Lung (tissue), 12 donors: ENCODE measurements around the gene PDE1C. TPM values are rescaled to one million over a fixed set of nuclear protein-coding genes. Genes with fewer than 3 reads are reported as not detected.
"Not testable (repeated sequence)": the region's sequence is repeated elsewhere in the genome, so short reads cannot be mapped to it uniquely, and the experiment has no call there.

Experiments
- ATAC-seq: fragments of 200-7000 bp; cut with Tn5 transposase; one replicate; pipeline ENCODE4 v1.9.1; 2020; ENCODE audit warnings: moderate number of reproducible peaks; ENCODE audit not compliant: insufficient read depth, low FRiP score
- DNase-seq, 3 donors: peaks; one replicate each; pipeline ENCODE4 v3.0.0-alpha.2; 2013 to 2017
- H3K27ac ChIP-seq, 2 donors: one replicate each; pipeline ENCODE4 v1.5.1; 2013; ENCODE audit warnings: mild to moderate bottlenecking in 2 of 2, moderate library complexity in 2 of 2, control low read depth in 1 of 2, inconsistent platforms in 1 of 2, low read depth in 1 of 2, low read length in 1 of 2
- H3K27me3 ChIP-seq, 3 donors: one replicate each; pipeline ENCODE4 v1.5.1; 2013; ENCODE audit warnings: low read length in 2 of 3; ENCODE audit not compliant: control insufficient read depth in 3 of 3, insufficient read depth in 3 of 3
- H3K36me3 ChIP-seq, 4 donors: one replicate each; pipeline ENCODE4 v1.5.1; 2013; ENCODE audit warnings: low read length in 4 of 4, mild to moderate bottlenecking in 1 of 4, moderate library complexity in 1 of 4; ENCODE audit not compliant: control insufficient read depth in 4 of 4, insufficient read depth in 4 of 4
- H3K4me1 ChIP-seq, 5 donors: one replicate each; pipeline ENCODE4 v1.5.1; 2013; ENCODE audit warnings: low read length in 5 of 5, mild to moderate bottlenecking in 2 of 5, moderate library complexity in 1 of 5; ENCODE audit not compliant: control insufficient read depth in 5 of 5, insufficient read depth in 5 of 5
- H3K4me3 ChIP-seq: one replicate; pipeline ENCODE4 v1.5.1; 2013; ENCODE audit warnings: mild to moderate bottlenecking, control low read depth, moderate library complexity
- H3K9ac ChIP-seq, 2 donors: one replicate each; pipeline ENCODE4 v1.5.1; 2013; ENCODE audit warnings: low read length in 2 of 2, control low read depth in 1 of 2; ENCODE audit not compliant: insufficient read depth in 1 of 2
- H3K9me3 ChIP-seq, 4 donors: one replicate each; pipeline ENCODE4 v1.5.1; 2013; ENCODE audit warnings: low read length in 3 of 4, mild to moderate bottlenecking in 1 of 4, moderate library complexity in 1 of 4; ENCODE audit not compliant: control insufficient read depth in 4 of 4, insufficient read depth in 3 of 4
- WGBS, 2 donors: extraction: QIAGEN DNeasy Blood & Tissue Kit; methylation state at CpG; one replicate each; pipeline ENCODE4 v1.1.7; 2013; 5-methylcytosine and 5-hydroxymethylcytosine counted together
- polyA plus RNA-seq, 2 donors: library from polyadenylated mRNA; stranded (reverse); fragments of 200-250 nt; gene quantifications; one replicate each; pipeline ENCODE4 v1.2.1, GENCODE V29; 2013
- total RNA-seq, 2 donors: library from RNA; depleted of rRNA in 1 of 2; stranded (reverse); fragments of >200 nt in 1 of 2; gene quantifications; one replicate each; pipeline ENCODE4 v1.2.1, GENCODE V29; 2014 to 2021
- TF ChIP-seq, protein P1 (sequence below): IDR thresholded peaks from 2 replicates; pipeline ENCODE4 v1.5.1; 2012; ENCODE audit warnings: mild to moderate bottlenecking; ENCODE audit errors: control extremely low read depth, extremely low read depth
- donor health status: control.
- donor health status: control.
- donor health status: Bipolar disorder and iron deficiency.
- donor health status: healthy.
- donor health status: DM: yes; HTN: yes; CAD: no.

PDE1C gene
- total and polyA plus RNA-seq, 4 donors = 1.9 to 14.3 (median 6.1) TPM

DNA sequence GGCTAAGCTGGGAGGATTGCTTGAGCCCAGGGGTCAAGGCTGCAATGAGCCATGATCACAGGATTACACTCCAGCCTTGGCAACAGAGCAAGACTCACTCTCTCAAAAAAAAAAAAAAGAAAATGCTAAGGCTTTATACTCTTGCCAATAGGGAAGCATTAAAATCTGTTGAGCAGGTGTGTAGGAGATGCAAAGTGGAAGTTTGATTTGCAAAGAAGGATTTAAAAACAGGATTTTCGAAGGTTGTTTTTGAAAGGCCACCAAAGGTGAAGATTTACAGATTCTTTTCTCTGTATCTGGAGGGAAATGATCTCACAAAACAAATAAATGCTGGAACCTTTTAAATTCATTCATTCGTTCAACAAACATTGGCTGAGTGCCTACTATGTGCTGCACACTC is 8.6 kb upstream of the PDE1C start:
- H3K27me3 ChIP-seq = peaks cover 0 to 2% (median 0%) of the 10 kb centered on the region in 3 donors
- DNase-seq (no peak), ATAC-seq (no peak)
- TF ChIP-seq, protein P1, sequence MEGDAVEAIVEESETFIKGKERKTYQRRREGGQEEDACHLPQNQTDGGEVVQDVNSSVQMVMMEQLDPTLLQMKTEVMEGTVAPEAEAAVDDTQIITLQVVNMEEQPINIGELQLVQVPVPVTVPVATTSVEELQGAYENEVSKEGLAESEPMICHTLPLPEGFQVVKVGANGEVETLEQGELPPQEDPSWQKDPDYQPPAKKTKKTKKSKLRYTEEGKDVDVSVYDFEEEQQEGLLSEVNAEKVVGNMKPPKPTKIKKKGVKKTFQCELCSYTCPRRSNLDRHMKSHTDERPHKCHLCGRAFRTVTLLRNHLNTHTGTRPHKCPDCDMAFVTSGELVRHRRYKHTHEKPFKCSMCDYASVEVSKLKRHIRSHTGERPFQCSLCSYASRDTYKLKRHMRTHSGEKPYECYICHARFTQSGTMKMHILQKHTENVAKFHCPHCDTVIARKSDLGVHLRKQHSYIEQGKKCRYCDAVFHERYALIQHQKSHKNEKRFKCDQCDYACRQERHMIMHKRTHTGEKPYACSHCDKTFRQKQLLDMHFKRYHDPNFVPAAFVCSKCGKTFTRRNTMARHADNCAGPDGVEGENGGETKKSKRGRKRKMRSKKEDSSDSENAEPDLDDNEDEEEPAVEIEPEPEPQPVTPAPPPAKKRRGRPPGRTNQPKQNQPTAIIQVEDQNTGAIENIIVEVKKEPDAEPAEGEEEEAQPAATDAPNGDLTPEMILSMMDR = no peak
- 69 to 78% methylated on average over 2 of the region's 2 CpGs for WGBS, 2 donors
- H3K36me3 ChIP-seq = no peaks in the 10 kb centered on the region
- H3K4me3 ChIP-seq = no peak overlapping the region
- peaks cover 0 to 1% (median 0%) of the 10 kb centered on the region in 4 donors for H3K9me3 ChIP-seq
- peak overlapping the region in 1 of 2 donors; percentile 13 for H3K27ac ChIP-seq
- H3K9ac ChIP-seq = no peak overlapping the region
- peaks cover 0 to 13% (median 0%) of the 10 kb centered on the region in 5 donors for H3K4me1 ChIP-seq

DNA sequence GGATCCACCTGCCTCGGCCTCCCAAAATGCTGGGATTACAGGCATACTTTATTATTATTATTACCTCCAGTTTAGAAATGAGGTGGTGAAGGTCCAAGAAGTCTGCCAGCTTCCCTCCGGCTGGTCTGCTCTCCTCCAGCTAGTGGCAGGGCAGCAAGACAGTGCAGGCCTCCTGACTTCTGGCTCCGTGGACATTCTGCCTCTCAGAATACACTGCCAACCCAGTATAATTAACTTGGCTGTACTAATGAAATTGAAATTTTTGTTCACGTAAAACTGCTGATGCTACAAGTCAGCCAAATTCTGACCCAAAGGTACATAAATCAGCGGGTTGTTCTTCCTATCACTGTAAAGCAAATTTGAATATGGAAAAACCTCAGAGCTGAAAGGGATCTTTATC is 7.6 kb upstream of the PDE1C start:
- WGBS, 2 donors = 86 to 93% methylated on average over 5 of the region's 5 CpGs
- ATAC-seq = no peak
- TF ChIP-seq, protein P1 = no peak
- H3K27me3 ChIP-seq = peaks cover 0 to 10% (median 6%) of the 10 kb centered on the region in 3 donors
- peak overlapping the region in 1 of 2 donors; percentile 13 for H3K27ac ChIP-seq
- DNase-seq = no peak
- H3K36me3 ChIP-seq = no peaks in the 10 kb centered on the region
- H3K9ac ChIP-seq = no peak overlapping the region
- H3K4me1 ChIP-seq = peaks cover 0 to 13% (median 0%) of the 10 kb centered on the region in 5 donors
- peaks cover 0 to 1% (median 0%) of the 10 kb centered on the region in 4 donors for H3K9me3 ChIP-seq
- no peak overlapping the region for H3K4me3 ChIP-seq

DNA sequence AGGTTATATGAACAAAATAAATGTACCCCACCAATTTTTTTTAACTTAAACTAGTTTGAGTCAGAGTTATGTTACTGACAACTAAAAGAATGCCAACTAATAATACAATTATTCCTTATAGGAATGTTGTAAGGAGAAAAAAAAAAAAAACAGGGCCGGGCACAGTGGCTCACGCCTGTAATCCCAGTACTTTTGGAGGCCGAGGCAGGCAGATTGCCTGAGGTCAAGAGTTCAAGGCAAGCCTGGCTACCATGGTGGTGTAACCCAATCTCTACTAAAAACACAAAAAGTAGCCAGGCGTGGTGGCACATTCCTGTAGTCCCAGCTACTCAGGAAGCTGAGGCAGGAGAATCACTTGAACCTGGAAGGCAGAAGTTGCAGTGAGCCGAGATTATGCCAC is 6.6 kb upstream of the PDE1C start:
- not testable (repeated sequence) for H3K9ac ChIP-seq, DNase-seq, ATAC-seq, H3K27ac ChIP-seq, H3K9me3 ChIP-seq, H3K4me3 ChIP-seq, H3K36me3 ChIP-seq
- WGBS, 2 donors = 78 to 82% methylated on average over 5 of the region's 5 CpGs
- Histone ChIP-seq H3K4me1 (peaks cover 0 to 13% (median 0%) of the 10 kb centered on the region in 5 donors), H3K27me3 (peaks cover 0 to 20% (median 16%) of the 10 kb centered on the region in 3 donors)

DNA sequence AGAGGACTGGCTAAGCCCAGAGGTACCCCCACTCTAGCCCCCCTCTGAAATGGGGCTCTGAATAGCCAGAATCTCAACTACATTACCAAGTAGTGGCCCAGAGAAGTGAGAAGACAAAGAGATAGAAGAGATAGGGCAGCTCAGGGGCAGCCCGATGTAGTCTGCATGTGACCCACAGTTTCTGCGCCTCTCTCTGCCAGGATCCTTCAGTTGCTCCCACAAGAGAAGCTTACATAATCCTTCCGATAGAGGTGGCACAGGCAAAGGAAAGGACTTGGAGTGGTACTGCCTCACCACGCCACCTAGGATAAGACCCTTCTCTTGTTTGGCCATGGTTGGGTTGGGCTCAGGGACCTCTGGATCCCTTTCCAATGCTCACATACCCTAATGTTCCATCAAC is 5.4 kb upstream of the PDE1C start:
- DNase-seq (no peak), ATAC-seq (no peak)
- Histone ChIP-seq H3K4me3 (no peak overlapping the region), H3K27me3 (peaks cover 0 to 27% (median 21%) of the 10 kb centered on the region in 3 donors), H3K4me1 (peaks cover 0 to 10% (median 0%) of the 10 kb centered on the region in 5 donors), H3K9ac (no peak overlapping the region), H3K27ac (peak overlapping the region in 1 of 2 donors; percentile 53), H3K36me3 (no peaks in the 10 kb centered on the region), H3K9me3 (peaks cover 0 to 1% (median 0%) of the 10 kb centered on the region in 4 donors)
- TF ChIP-seq, protein P1 = no peak
- WGBS, 2 donors = 60 to 79% methylated on average over 4 of the region's 4 CpGs
